Muscle layer of duodenum (tissue), 2 donors: ENCODE data around the gene CARHSP1.
"Not testable (repeated sequence)": the region's sequence is repeated elsewhere in the genome, so short reads cannot be mapped to it uniquely, and the experiment has no call there.

Experiments used
- H3K27ac ChIP-seq: one replicate; pipeline ENCODE4 v1.7.0; 2013; ENCODE audit warnings: mild to moderate bottlenecking, low read length
- H3K27me3 ChIP-seq: one replicate; pipeline ENCODE4 v1.7.0; 2013; ENCODE audit warnings: low read depth, mild to moderate bottlenecking, control low read depth, low read length
- H3K36me3 ChIP-seq, 2 donors: one replicate each; pipeline ENCODE4 v1.7.0; 2013; ENCODE audit warnings: low read length in 2 of 2, control low read depth in 1 of 2, mild to moderate bottlenecking in 1 of 2; ENCODE audit not compliant: insufficient read depth in 2 of 2, control insufficient read depth in 1 of 2
- H3K4me1 ChIP-seq, 2 donors: one replicate each; pipeline ENCODE4 v1.7.0; 2013; ENCODE audit warnings: low read length in 2 of 2, mild to moderate bottlenecking in 2 of 2, control low read depth in 1 of 2, moderate library complexity in 1 of 2; ENCODE audit not compliant: insufficient read depth in 2 of 2, control insufficient read depth in 1 of 2
- H3K4me3 ChIP-seq, 2 donors: one replicate each; pipeline ENCODE4 v1.7.0; 2013; ENCODE audit warnings: low read length in 2 of 2, low read depth in 1 of 2, mild to moderate bottlenecking in 1 of 2
- H3K9me3 ChIP-seq, 2 donors: one replicate each; pipeline ENCODE4 v1.7.0; 2013; ENCODE audit warnings: low read length in 2 of 2, control low read depth in 1 of 2, mild to moderate bottlenecking in 1 of 2; ENCODE audit not compliant: control insufficient read depth in 1 of 2
- donor health status: healthy.

The CARHSP1 gene

DNA sequence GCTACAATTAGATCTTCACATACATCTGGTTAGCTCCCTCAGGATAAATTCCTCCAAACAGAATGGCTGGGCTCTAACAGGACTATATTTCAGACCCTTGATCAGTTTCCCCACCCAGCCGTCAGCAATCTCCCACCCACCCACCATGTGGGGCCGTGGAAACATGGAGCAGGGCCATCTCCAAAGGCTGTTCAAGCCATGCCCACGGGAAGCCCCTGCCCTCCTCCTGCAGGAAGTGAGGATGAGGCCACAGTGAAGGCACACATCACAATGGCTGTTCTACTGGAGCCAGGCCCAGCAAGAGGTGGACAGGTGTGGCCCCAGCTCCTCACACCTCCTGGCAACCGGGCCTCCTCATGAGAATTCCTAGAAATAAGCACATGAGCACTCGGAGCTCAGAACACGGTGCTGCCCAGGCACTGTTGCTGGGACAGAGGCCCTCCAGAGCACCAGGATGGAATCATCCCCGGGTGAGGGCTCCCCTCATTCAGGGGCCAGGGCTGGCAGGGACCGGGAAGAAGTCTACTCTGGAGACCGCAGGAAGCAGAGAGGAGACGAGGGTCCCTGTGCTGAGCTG, 13.3 kb upstream of the CARHSP1 start, which contains the start of gene LITAFD:
LITAFD (plus strand) TSS at position 311 of the 577 bp plus-strand sequence. CDS start 2,005 bp downstream, outside the sequence.
- H3K27me3 ChIP-seq = no peaks in the 10 kb centered on the region
- no peak within 1 kb of the TSS for H3K27ac ChIP-seq
- peaks cover 8 to 10% of the 10 kb centered on the region in 2 donors for H3K4me1 ChIP-seq
- H3K4me3 ChIP-seq = no peak within 1 kb of the TSS
- H3K36me3 ChIP-seq = no peaks in the 10 kb centered on the region
- H3K9me3 ChIP-seq = no peaks in the 10 kb centered on the region

DNA sequence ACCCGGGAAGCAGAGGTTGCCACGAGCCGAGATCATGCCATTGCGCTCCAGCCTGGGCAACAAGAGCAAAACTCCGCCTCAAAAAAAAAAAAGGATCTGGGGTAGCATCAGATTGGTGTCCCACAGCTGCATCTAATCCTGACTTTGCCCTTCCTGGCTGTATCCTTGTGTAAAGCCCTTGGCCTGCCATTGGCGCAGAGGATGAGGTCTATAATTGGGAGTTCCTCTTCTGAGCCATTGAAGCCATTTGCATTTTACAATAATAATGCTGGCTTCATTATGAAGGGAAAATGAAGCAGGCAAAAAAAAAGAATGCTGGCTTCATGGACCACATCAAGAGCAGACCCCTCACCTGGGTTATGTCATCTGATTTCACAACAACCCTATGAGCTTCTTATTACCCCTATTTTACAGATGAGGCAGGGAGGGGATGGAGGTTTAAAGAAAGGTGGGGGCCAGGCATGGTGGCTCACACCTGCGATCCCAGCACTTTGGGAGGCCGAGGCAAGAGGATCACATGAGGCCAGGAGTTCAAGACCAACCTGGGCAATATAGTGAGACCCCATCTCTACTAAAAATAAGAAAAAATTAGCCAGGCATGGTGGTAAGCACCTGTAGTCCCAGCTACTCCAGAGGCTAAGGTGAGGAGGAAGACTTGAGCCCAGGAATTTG, 12.2 kb upstream of the CARHSP1 start:
- Histone ChIP-seq H3K27ac (no peak overlapping the region), H3K4me3 (no peak overlapping the region), H3K4me1 (peaks cover 4% of the 10 kb centered on the region in 2 donors), H3K9me3 (no peaks in the 10 kb centered on the region), H3K36me3 (no peaks in the 10 kb centered on the region), H3K27me3 (no peaks in the 10 kb centered on the region)

DNA sequence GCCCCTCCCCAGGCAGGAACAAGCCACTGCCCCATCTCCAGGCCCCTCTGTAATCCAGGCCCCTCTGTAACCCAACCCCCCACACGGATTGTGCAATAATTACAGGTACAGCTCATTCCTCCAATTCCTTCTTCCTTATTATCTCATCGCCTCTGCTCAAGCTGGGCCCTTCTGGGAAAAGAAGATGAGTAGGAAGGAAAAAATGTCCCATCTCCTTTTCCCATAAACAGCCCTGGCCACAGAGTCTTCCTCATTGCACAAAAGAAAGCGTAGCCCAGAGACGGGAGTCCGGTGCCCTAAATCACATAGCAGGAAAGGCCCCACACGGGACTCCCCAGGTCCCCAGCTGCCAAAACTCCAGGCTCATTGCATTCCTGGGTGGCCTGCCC, 9.7 kb upstream of the CARHSP1 start:
- H3K4me3 ChIP-seq = no peak overlapping the region
- H3K36me3 ChIP-seq = no peaks in the 10 kb centered on the region
- no peaks in the 10 kb centered on the region for H3K9me3 ChIP-seq
- H3K27me3 ChIP-seq = no peaks in the 10 kb centered on the region
- no peaks in the 10 kb centered on the region for H3K4me1 ChIP-seq
- H3K27ac ChIP-seq = no peak overlapping the region

DNA sequence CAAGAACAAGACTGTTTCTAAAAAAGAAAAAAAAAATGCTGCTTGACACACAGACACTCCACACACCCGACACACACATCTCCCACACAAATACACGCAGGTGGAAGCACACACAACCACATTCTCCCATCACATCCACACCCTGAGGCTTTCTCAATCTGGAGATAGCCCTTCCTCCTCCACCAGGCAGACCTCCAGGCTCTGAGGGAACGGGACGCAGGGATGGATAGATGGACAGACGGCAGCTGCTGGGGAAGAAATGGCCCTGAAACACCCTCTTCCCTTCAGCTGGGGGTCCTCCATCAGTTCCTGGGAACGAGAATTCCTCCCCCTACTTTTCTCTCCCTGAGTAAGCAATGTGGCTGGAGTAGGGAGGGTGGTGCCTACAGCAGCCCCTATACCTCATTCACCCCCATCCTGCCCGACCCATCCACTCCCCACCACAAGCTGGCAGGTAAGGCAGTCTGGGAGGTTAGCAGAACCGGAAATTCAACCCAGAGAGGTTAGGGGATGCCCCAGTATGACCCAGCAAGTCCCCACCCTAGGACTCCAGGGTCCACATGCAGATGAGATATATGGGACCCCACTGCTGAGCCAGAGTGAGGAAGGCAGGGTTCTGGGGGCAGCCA, 9.2 kb upstream of the CARHSP1 start:
- H3K4me3 ChIP-seq = no peak overlapping the region
- H3K27ac ChIP-seq = no peak overlapping the region
- H3K9me3 ChIP-seq = no peaks in the 10 kb centered on the region
- H3K4me1 ChIP-seq = no peaks in the 10 kb centered on the region
- no peaks in the 10 kb centered on the region for H3K36me3 ChIP-seq
- no peaks in the 10 kb centered on the region for H3K27me3 ChIP-seq

DNA sequence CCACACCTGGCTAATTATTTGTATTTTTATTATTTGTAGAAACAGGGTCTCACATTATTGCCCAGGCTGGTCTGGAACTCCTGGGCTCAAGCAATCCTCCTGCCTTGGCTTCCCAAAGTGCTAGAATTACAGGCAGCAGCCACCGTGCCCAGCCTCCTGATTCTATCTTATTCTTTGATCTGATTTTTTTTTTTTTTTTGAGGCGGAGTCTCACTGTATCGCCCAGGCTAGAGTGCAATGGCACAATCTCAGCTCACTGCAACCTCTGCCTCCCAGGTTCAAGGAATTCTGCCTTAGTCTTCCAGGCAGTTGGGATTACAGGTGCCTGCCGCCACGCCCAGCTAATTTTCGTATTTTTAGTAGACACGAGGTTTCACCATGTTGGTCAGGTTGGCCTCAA, 6.5 kb upstream of the CARHSP1 start:
- not testable (repeated sequence) for H3K4me1 ChIP-seq, H3K4me3 ChIP-seq, H3K27ac ChIP-seq, H3K36me3 ChIP-seq, H3K9me3 ChIP-seq, H3K27me3 ChIP-seq

DNA sequence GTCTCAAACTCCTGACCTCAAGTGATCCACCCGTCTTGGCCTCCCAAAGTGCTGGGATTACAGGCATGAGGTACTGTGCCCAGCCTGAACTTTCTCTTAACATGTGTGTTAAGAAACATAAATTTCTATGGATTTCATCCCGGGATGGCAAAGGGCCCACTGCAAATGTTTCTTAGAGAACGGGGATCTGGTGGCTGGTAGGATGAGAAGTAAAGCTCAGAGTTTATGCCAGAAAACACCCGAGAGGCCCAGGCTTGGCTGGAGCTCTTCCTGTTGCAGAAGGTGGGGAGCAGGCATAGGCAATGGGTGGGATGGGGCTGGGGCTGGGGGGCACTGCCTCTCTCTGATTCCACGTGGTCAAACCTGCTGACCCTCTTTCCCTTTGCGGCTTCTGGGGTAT, 5.6 kb upstream of the CARHSP1 start:
- Histone ChIP-seq H3K9me3 (no peaks in the 10 kb centered on the region), H3K36me3 (no peaks in the 10 kb centered on the region), H3K4me3 (no peak overlapping the region), H3K27ac (no peak overlapping the region), H3K4me1 (peaks cover 0 to 2% of the 10 kb centered on the region in 2 donors), H3K27me3 (no peaks in the 10 kb centered on the region)

DNA sequence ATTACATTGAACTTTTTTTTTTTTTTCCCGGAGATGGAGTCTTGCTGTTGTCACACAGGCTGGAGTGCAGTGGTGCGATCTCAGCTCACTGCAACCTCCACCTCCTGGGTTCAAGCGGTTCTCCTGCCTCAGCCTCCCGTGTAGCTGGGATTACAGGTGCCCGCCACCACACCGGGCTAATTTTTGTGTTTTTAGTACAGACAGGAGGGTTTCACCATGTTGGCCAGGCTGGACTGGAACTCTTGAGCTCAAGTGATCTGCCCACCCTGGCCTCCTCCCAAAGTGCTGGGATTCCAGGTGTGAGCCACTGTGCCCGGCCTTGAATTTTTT, 5.0 kb upstream of the CARHSP1 start:
- not testable (repeated sequence) for H3K27me3 ChIP-seq, H3K4me1 ChIP-seq, H3K36me3 ChIP-seq, H3K9me3 ChIP-seq, H3K4me3 ChIP-seq, H3K27ac ChIP-seq

DNA sequence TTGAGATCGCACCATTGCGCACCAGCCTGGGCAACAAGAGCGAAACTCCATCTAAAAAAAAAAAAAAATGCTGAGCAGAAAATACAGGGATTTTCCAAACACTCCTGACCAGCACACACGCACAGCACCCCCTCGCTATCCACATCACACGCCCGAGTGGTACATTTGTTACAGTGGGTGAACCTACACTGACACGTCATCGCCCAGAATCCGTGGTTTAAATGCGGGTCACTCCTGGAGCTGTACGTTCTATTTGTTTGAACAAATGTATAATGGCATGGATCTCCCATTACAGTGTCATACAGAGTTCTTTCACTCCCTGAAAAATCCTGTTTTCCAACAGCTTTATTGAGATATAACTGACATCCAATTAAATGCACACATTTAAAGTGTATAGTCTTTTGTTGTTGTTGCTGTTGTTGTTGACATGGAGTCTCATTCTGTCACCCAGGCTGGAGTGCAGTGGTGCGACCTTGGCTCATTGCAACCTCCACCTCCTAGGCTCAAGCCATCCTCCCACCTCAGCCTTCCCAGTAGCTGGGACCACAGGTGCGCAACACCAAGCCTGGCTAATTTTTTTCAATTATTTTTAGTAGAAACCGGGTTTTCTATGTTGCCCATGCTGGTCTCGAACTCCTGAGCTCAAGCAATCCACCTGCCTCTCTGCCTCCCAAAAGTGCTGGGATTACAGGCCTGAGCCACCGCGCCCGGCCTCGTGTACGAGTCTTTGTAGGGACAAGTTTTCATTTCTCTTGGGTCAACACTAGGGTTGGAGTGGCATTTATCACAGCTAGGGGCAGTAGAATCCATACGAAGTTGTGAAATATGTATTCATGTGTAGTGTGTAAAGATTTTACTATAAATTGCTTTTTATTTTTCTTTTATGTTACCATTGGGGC, 4.4 kb upstream of the CARHSP1 start:
- Histone ChIP-seq H3K27ac (no peak overlapping the region), H3K36me3 (no peaks in the 10 kb centered on the region), H3K4me1 (peaks cover 0 to 6% of the 10 kb centered on the region in 2 donors)

DNA sequence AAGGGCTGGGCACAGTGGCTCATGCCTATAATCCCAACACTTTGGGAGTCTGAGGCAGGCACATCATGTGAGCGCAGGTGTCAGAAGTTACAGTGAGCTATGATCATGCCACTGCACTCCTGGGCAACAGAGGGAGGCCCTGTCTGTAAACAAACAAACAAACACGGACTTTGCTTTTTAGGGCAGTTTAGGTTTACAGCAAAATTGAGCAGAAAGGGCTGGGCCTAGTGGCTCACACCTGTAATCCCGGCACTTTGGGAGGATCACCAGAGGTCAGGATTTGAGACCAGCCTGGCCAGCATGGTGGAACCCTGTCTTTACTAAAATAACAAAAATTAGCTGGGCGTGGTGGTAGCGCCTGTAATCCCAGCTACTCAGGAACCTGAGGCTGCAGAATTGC, 3.3 kb upstream of the CARHSP1 start:
- H3K27me3 ChIP-seq = no peaks in the 10 kb centered on the region
- no peak overlapping the region for H3K27ac ChIP-seq
- no peaks in the 10 kb centered on the region for H3K36me3 ChIP-seq
- no peaks in the 10 kb centered on the region for H3K9me3 ChIP-seq
- no peak overlapping the region for H3K4me3 ChIP-seq
- H3K4me1 ChIP-seq = peaks cover 0 to 15% of the 10 kb centered on the region in 2 donors

More for the DNA sequence above, 4.4 kb upstream of the CARHSP1 start:
- Histone ChIP-seq H3K27me3 (no peaks in the 10 kb centered on the region), H3K4me3 (no peak overlapping the region), H3K9me3 (no peaks in the 10 kb centered on the region)

DNA sequence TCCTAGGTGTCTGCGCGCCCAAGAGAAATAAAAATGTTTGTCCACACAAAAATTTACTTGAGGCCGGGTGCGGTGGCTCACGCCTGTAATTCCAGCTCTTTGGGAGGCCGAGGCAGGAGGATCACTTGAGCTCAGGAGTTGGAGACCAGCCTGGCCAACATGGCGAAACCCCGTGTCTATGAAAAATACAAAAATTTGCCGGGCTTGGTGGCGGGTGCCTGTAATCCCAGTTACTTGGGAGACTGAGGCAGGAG, 1.1 kb upstream of the CARHSP1 start:
- H3K4me3 ChIP-seq, H3K27ac ChIP-seq, H3K36me3 ChIP-seq, H3K9me3 ChIP-seq, H3K27me3 ChIP-seq: not testable (repeated sequence)
- H3K4me1 ChIP-seq = peaks cover 0 to 27% of the 10 kb centered on the region in 2 donors

DNA sequence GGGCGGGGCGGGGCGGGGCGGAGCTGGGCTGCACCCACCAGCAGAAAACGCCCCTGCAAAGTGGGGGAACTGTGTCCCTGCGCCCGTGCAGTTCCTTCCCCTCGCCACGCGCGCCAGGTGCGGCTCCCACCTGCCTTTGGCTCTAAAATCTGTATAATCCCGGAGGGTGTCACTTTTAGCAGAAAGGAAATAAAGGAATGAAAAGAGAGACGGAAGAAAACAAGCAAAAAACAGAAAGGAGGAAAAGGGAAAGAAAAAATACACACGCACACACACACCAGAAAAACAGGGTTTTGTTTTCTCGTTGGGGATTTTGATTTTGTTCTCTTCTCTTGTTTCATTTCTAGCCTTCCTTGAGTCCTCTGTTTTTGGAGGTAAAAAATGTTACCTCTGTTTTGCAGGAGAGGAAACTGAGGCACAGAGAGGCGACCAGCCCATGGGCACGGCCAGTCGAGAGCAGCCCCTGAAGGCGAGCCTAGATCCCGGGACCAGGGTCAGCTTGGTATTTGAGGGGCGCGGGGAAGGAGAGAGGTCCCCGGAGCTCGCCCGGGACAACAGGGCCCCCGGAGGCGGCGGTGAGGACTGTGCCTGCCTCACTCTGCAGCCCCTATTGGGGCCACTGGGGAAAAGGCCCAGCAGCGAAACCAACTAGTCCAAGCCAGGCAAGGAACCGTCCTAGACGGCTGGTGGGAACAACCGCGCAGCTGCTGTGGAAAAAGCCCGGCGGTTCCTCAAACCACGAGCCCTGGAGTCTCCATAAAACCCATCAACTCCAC, 594 bp upstream of the CARHSP1 start:
- Histone ChIP-seq H3K4me3 (peak overlapping the region; percentile 63 to 87), H3K9me3 (no peaks in the 10 kb centered on the region), H3K27ac (peak overlapping the region; percentile 85), H3K27me3 (no peaks in the 10 kb centered on the region), H3K4me1 (peaks cover 0 to 32% of the 10 kb centered on the region in 2 donors), H3K36me3 (no peaks in the 10 kb centered on the region)
